ENCODE measurements around the gene MYO5C. TPM values are rescaled to one million over a fixed set of nuclear protein-coding genes. Genes with fewer than 3 reads are reported as not detected.
A peak's percentile ranks its signal among the peaks of the same experiment; 100 is the strongest.

Gene MYO5C
- total RNA-seq, 1 experiment from 2014 or later = 48.1 TPM

GRCh38 chr15:52258461-52258860, 37.1 kb downstream of the MYO5C start:
- BruUV-seq (replicated peaks) = no TSS peak
- no peak for DNase-seq
- intact Hi-C loops (cut with micrococcal nuclease; ENCODE audit: unreplicated experiment) = loop anchor here (10.0 kb wide), 3 partner anchors 266 to 416 kb away; partner anchors contain the start of genes ARPP19, ATOSA and MYO5A
- Mint-ChIP-seq H3K27ac (ENCODE audit: unreplicated experiment) (peak overlapping the region; percentile 74), H3K4me3 (ENCODE audit: low read depth, unreplicated experiment) (no peak overlapping the region), H3K27me3 (ENCODE audit: unreplicated experiment) (no peaks in the 10 kb centered on the region), H3K36me3 (ENCODE audit: insufficient read depth, unreplicated experiment) (peaks cover 40% of the 10 kb centered on the region), H3K4me1 (ENCODE audit: low read depth, unreplicated experiment) (peaks cover 53% of the 10 kb centered on the region), H3K9me3 (ENCODE audit: low read depth, unreplicated experiment) (no peaks in the 10 kb centered on the region)
- TF ChIP-seq, protein P1, sequence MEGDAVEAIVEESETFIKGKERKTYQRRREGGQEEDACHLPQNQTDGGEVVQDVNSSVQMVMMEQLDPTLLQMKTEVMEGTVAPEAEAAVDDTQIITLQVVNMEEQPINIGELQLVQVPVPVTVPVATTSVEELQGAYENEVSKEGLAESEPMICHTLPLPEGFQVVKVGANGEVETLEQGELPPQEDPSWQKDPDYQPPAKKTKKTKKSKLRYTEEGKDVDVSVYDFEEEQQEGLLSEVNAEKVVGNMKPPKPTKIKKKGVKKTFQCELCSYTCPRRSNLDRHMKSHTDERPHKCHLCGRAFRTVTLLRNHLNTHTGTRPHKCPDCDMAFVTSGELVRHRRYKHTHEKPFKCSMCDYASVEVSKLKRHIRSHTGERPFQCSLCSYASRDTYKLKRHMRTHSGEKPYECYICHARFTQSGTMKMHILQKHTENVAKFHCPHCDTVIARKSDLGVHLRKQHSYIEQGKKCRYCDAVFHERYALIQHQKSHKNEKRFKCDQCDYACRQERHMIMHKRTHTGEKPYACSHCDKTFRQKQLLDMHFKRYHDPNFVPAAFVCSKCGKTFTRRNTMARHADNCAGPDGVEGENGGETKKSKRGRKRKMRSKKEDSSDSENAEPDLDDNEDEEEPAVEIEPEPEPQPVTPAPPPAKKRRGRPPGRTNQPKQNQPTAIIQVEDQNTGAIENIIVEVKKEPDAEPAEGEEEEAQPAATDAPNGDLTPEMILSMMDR (IDR thresholded peaks at IDR 0.05; ENCODE audit: unreplicated experiment) = no peak
- CTCF ChIA-PET = interaction anchor here (1.4 kb wide), 1 partner anchor 30 kb away, joined by 3 read pairs; no protein-coding TSS in a partner anchor

GRCh38 chr15:52257734-52258062, 37.9 kb downstream of the MYO5C start:
- TF ChIP-seq, protein P1 (IDR thresholded peaks at IDR 0.05; ENCODE audit: unreplicated experiment) = no peak
- Mint-ChIP-seq H3K4me1 (ENCODE audit: low read depth, unreplicated experiment) (peaks cover 52% of the 10 kb centered on the region), H3K9me3 (ENCODE audit: low read depth, unreplicated experiment) (no peaks in the 10 kb centered on the region), H3K36me3 (ENCODE audit: insufficient read depth, unreplicated experiment) (peaks cover 38% of the 10 kb centered on the region), H3K27ac (ENCODE audit: unreplicated experiment) (no peak overlapping the region), H3K4me3 (ENCODE audit: low read depth, unreplicated experiment) (no peak overlapping the region), H3K27me3 (ENCODE audit: unreplicated experiment) (no peaks in the 10 kb centered on the region)
- DNase-seq = no peak
- BruUV-seq (replicated peaks) = no TSS peak
- intact Hi-C loops (cut with micrococcal nuclease; ENCODE audit: unreplicated experiment) = loop anchor here (2.0 to 10.0 kb wide), 5 partner anchors 31 to 417 kb away; partner anchors contain the start of genes ARPP19, ATOSA and MYO5A
- CTCF ChIA-PET = interaction anchor here (1.4 kb wide), 1 partner anchor 31 kb away, joined by 3 read pairs; no protein-coding TSS in a partner anchor

GRCh38 chr15:52256930-52257733, 38.5 kb downstream of the MYO5C start:
- peaks cover 49% of the 10 kb centered on the region for H3K4me1 Mint-ChIP-seq (ENCODE audit: low read depth, unreplicated experiment)
- peaks cover 41% of the 10 kb centered on the region for H3K36me3 Mint-ChIP-seq (ENCODE audit: insufficient read depth, unreplicated experiment)
- no peaks in the 10 kb centered on the region for H3K9me3 Mint-ChIP-seq (ENCODE audit: low read depth, unreplicated experiment)
- H3K27ac Mint-ChIP-seq (ENCODE audit: unreplicated experiment) = no peak overlapping the region
- no peaks in the 10 kb centered on the region for H3K27me3 Mint-ChIP-seq (ENCODE audit: unreplicated experiment)
- no peak overlapping the region for H3K4me3 Mint-ChIP-seq (ENCODE audit: low read depth, unreplicated experiment)
- TF ChIP-seq, protein P1 (IDR thresholded peaks at IDR 0.05; ENCODE audit: unreplicated experiment) = no peak
- DNase-seq = no peak
- intact Hi-C loops (cut with micrococcal nuclease; ENCODE audit: unreplicated experiment) = loop anchor here (1.0 to 10.0 kb wide), 6 partner anchors 32 to 478 kb away; partner anchors contain the start of genes ARPP19, ATOSA and MYO5A
- CTCF ChIA-PET = interaction anchor here (0.6 to 1.4 kb wide), 8 partner anchors 16 to 1789 kb away, joined by 3 to 5 read pairs (median 4); no protein-coding TSS in a partner anchor
- no TSS peak for BruUV-seq (replicated peaks)

GRCh38 chr15:52256366-52256765, 39.2 kb downstream of the MYO5C start:
- TF ChIP-seq, protein P1 (IDR thresholded peaks at IDR 0.05; ENCODE audit: unreplicated experiment) = peak; percentile 66
- Mint-ChIP-seq H3K36me3 (ENCODE audit: insufficient read depth, unreplicated experiment) (peaks cover 36% of the 10 kb centered on the region), H3K4me3 (ENCODE audit: low read depth, unreplicated experiment) (no peak overlapping the region), H3K4me1 (ENCODE audit: low read depth, unreplicated experiment) (peaks cover 43% of the 10 kb centered on the region), H3K9me3 (ENCODE audit: low read depth, unreplicated experiment) (no peaks in the 10 kb centered on the region), H3K27me3 (ENCODE audit: unreplicated experiment) (no peaks in the 10 kb centered on the region), H3K27ac (ENCODE audit: unreplicated experiment) (peak overlapping the region; percentile 72)
- no TSS peak for BruUV-seq (replicated peaks)
- intact Hi-C loops (cut with micrococcal nuclease; ENCODE audit: unreplicated experiment) = loop anchor here (1.0 to 10.0 kb wide), 6 partner anchors 32 to 479 kb away; partner anchors contain the start of genes ARPP19, ATOSA and MYO5A
- DNase-seq = peak; percentile 73
- CTCF ChIA-PET = interaction anchor here (0.6 to 2.4 kb wide), 8 partner anchors 15 to 1789 kb away, joined by 3 to 9 read pairs (median 4); no protein-coding TSS in a partner anchor

All from Calu3 (cell line).